Iris pigment epithelial cell (primary cell): ENCODE results near the gene GRN.
A peak's percentile ranks its signal among the peaks of the same experiment; 100 is the strongest.
"Not testable (repeated sequence)": the region's sequence is repeated elsewhere in the genome, so short reads cannot be mapped to it uniquely, and the experiment has no call there.

Experiments used
- DNase-seq: peaks from one replicate; pipeline ENCODE4 v3.0.0-alpha.2; 2011; ENCODE audit warnings: low read depth

GRN gene

GRCh38 chr17:44361292-44362260 is 16.5 kb downstream of the GRN start:
- no peak for DNase-seq

DNA sequence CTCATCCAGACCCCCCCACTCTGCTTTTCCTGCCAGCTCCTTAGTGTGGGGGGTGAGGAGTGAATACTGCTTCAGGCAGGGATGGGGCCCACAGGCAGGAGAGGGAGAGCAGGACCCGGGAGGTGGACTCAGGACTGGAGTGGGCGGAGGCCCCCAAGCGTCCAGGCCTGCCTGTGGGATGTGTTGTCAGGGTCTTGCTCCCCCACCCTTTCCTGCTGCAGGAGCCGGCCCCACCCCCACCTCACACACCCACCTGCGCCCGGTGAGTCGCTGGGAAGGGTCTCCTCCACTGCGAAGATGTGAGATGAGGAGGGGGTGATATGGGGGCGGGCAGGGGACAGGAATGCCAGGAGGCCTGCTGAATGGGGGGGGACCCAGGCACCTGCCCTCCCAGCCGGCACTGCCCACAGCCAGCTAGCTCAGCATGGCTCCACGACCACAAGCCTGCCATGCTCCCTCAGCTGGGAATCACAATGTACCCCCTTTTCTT is 17.4 kb downstream of the GRN start:
- DNase-seq, result no peak

- no peak for DNase-seq
These were observed 18.0 kb downstream of the GRN start for GRCh38 chr17:44362949-44363612.

GRCh38 chr17:44363613-44364159 is 18.6 kb downstream of the GRN start, which contains the start of gene FAM171A2:
Gene FAM171A2, minus strand, starts transcription at chr17:44363853. Its CDS starts 139 bp downstream, at chr17:44363714.
- DNase-seq, result peak; percentile 40

- DNase-seq, result not testable (repeated sequence)
These were observed 19.9 kb downstream of the GRN start for GRCh38 chr17:44365051-44365450.

DNA sequence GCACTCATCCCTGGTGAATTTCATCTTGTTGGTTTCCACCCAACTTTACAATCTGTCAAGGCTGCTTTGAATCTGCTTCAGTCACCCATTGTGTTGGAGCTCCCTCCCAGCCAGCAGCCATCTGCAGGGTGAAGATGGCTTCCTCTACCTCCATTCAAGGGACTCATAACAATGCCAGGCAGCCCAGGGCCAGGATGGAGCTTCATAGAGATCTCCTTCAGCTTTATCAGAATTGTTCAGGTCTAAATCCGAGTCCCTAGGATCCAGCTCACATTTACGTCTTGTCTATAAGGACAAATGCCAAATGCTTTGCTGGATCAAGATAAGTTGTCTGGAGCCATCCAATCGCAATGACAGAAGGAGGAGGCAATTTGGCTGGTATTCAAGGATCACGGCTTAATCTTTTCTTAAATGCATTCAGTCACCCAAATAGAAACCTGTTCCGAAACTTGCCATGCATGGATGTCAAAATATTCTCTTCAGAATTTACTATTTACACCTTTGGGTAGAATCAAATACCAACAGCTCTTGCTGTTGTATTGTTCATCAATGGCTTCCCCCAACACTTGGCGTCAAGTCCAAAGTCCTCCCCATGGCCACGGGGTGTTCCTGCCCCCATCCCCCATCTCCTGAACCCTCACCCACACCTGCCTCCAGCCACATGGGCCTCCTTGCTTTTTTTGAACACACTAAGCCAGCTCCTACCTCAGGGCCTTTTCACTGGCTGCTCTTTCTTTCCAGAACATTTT is 22.3 kb downstream of the GRN start:
- DNase-seq, result no peak

GRCh38 chr17:44368391-44369243 is 23.5 kb downstream of the GRN start:
- DNase-seq, result not testable (repeated sequence)

DNA sequence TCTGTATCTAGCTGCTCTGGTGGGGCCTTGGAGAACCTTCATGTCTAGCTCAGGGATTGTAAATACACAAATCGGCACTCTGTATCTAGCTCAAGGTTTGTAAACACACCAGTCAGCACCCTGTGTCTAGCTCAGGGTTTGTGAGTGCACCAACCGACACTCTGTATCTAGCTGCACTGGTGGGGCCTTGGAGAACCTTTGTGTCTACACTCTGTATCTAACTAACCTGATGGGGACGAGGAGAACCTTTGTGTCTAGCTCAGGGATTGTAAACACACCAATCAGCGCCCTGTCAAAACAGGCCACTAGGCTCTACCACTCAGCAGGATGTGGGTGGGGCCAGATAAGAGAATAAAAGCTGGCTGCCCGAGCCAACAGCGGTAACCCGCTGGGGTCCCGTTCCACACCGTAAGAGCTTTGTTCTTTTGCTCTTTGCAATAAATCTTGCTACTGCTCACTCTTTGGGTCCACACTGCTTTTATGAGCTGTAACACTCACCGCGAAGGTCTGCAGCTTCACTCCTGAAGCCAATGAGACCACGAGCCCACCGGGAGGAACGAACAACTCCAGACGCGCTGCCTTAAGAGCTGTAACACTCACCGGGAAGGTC is 24.4 kb downstream of the GRN start:
- not testable (repeated sequence) for DNase-seq

DNA sequence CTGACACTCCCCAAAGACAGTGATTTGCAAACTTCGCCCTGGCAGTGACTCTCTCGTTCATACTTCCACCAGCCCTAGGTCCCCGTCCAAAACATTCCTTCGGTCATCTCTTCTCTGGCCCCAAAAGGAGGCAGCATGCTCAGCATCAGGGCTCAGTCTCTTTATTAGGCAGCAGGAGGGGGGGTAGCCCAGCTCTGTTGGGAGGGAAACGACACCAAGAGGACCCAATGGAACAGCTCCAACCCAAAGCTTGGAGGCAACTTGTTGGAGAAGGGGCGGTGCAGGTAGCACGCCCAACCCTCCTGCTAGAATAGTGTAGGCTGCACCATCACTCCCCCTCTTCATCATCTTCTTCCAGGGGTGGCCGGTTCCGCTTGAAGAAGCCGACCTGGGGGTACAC is 26.9 kb downstream of the GRN start:
- DNase-seq, result no peak

DNA sequence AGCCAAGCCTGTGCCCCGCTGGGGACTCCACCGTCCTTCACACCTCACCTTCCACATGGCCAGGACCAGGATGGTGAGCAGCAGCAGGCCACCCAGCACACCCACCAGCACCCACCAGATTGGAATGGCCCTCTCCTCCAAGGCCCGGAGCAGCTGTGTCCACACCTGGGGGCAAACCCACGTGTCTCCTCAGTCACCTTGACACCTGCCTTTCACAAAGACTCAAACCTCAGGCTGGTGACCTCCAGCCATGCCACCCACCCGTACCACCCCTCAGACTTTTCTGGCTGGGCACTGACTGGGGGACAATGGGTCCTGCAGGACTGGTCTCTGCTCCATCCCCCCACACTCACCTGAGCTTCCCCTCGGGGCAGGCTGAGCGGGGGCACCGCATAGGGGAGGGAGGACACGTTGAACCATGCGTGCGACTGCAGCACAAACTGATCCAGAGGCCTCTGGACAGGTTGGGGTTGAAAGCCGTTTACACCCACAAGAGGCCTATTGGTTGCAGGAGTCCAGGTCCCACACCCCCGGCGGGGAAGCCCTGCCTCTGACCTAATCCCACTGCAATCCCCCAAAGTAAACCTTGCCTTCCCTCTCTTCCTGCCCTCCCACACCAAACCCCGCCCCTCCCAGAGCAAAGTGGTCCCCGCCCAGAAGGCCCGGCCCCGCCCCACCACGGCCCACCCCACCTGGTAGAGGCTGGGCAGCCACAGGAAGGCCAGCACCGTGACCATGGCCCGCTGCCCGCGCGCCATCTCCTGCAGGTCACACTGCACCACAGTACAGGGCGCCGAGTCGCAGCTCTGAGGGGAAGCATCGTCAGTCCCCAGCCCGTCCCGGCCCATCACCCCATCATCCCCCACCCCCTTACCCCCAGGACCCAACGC is 29.4 kb downstream of the GRN start:
- DNase-seq, result no peak

- no peak for DNase-seq
These were observed 30.3 kb downstream of the GRN start for GRCh38 chr17:44375196-44376017.

DNA sequence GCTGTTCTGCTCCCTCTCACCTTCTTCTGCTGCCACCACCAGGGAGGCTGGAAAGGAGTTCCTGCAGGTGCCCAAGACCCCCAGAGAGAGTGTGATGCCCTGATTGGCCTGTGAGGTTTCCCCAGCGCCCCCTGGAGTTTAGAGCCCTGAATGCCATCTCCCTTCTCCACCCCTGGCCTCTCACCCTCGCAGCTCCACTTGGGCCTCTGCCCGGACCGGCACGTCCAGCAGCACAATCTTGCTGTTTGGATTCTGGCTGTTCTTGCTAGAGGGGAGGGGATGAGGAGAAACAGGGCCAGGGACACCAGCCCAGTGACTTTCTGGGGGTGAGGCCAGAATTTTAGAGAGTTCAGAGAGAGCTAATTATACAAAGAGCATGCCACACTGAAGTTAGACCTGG is 31.0 kb downstream of the GRN start:
- peak; percentile 19 for DNase-seq

GRCh38 chr17:44376779-44377178 is 31.7 kb downstream of the GRN start:
- DNase-seq, result no peak

DNA sequence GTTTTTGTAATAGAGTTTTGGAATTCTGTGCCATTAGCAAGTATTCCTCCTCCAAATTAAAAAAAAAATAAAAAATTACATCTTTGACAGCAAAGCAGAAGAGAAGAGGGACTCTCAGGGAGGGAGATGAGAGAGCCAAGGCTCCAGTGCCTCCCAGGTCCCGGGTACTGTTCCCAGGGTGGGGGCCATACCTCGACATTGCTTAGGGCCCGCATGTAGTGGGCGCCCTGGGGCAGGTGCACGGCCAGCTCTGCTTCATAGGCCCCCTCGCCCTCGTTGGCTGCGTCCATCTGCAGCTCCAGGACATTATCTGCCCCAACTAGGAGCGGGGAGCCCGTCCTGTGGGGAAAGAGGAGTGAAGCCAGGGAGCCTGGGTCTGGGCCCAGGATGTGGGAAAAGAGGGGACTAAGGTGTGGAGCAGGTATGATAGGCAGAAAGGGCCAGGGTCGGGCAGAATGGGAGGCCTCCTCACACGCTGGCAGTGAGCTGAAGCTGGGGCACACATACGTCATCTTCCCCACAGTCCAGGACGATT is 33.1 kb downstream of the GRN start:
- no peak for DNase-seq

DNA sequence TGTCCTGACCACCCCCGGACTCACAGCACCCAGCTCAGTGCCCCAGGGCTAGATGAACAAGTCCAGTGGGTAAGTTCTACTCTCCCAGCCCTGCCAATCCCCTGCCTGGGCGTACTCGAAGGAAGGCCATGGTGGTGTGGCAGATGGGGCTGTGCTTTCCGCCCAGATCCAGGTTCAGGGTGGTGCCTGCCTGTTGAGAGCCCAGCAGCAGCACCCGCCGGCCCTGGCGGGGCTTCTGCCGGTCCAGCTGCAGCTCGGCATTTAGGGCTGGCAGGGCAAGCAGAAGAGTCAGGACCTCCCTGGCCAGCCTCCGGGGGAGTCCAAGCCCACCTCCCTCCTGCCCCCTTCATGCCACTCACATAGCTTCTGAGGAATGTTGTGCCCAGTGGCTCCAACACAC is 34.8 kb downstream of the GRN start:
- no peak for DNase-seq

- no peak for DNase-seq
These were observed 35.7 kb downstream of the GRN start for GRCh38 chr17:44380767-44381166.

- no peak for DNase-seq
These were observed 36.8 kb downstream of the GRN start for GRCh38 chr17:44381810-44382305.

DNA sequence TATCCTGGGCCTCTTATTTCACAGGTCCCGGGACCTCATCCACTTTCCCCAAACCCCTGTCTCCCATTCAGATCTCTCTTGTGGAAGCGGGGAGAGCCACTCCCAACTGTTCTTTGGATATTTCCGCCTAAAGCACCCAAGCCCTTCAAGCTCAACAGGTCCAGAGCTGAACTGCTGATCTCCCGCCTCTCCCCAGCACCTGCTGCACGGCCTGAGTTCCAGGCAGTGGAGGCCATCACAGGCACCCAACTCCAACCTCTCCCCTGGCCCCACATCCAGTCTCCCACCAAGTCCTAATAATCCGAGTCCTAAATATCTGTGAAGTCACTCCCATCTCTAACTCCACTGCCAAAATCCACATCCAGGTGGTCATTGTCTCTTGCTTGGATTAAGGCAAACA is 37.8 kb downstream of the GRN start:
- DNase-seq, result no peak
